NCI-H2029 treated with DMSO at 0.1 percent for 48 hours (cell line): Measurements from ENCODE around the gene MIPOL1.
"Not testable (repeated sequence)": the region's sequence is repeated elsewhere in the genome, so short reads cannot be mapped to it uniquely, and the experiment has no call there.

Source experiments
- DNase-seq: peaks from one replicate; lab custom pipeline; 2025; lab: John Stamatoyannopoulos, UW

Gene MIPOL1

DNA sequence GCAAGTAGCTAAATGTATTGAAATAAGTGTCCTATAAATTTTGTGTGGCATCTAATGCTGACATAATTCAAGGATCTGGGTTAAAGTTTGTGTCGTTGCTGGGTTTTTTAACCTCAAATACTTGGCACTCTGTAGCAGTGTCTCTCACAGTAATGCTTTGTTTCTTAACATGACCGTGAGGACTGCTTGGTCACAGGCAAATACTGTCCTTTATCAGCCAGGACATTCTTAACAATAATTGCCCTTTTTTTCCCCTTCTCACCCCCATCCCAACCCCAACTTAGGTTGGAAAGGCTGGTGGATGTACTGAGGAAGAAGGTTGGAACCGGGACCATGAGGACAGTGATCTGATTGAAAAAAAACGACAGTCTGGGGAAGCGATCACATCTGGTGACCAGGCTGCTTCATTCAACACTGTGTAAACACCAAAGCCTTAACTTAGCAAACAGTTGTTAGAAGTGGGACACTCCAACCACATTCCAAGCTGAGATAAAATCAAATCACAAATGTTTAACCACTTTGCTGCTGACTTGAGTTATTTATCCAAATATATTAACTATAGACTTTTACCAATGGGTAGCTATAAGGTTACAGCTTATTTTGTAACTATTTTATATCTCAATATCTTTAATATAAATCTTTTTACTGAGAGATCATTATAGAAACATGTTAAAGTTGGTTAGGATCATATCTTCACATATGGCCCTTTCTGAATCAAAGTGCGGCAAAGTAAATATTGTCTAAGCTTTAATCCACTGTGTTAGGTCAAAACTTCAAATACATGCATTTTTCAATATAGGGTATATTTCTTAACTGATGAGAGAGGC lies 349.1 kb downstream of the MIPOL1 start:
- DNase-seq, result peak; percentile 77

- DNase-seq, result no peak
These were observed 352.8 kb downstream of the MIPOL1 start for GRCh38 chr14:37550511-37550910.

DNA sequence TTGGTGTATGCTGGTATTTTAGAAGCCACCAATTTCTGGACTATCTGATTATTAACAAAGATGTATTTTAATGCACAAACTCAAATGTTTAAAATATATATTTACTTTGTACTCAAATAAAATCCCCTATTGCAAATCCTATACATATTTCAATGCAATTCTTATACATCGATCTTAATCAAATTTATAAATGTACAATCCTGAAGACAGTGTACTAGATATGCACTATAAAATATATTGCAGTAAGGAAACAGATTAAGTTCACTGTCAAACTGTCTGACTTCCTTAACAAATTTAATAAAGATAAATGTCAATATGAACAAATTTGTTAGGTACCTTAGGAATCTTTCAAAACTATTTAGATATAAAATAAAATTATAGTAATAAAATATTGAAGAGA lies 353.4 kb downstream of the MIPOL1 start:
- no peak for DNase-seq

DNA sequence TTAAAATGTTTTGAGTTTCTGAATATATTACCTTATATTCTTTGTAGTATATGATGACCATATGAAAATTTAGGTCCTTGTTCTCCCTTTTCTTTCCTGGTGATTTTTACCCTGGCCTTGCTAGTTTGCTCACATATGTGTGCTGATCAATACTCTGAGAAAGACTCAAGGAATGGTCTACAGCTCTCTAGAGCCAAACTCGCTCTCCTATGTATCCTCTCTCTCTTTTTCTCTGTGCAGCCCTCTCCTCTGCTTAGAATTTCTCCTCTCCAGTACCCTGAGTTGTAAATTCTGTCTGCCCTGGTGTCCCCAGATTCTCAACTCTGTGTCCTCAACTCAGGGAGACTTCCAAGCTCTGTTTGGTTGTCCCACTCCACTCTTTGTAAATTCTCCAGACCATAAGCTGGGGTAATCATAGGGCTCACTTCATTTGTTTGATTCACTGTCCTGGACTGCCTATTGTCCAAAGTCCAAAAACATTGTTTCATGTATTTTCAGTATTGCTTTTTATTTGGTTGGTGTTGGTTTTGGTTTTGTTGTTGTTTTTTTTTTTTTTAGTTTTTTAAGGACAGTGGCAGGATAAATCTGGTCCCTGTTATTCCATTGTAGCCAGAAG lies 356.3 kb downstream of the MIPOL1 start:
- no peak for DNase-seq

DNA sequence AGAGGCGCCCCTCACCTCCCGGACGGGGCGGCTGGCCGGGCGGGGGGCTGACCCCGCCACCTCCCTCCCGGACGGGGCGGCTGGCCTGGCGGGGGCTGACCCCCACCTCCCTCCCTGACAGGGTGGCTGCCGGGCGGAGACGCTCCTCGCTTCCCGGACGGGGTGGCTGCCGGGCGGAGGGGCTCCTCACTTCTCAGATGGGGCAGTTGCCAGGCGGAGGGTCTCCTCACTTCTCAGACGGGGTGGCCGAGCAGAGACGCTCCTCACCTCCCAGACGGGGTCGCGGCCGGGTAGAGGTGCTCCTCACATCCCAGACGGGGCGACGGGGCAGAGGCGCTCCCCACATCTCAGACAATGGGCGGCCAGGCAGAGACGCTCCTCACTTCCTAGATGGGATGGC lies 357.9 kb downstream of the MIPOL1 start:
- not testable (repeated sequence) for DNase-seq

- no peak for DNase-seq
These were observed 361.0 kb downstream of the MIPOL1 start for GRCh38 chr14:37558740-37559139.

- no peak for DNase-seq
These were observed 361.6 kb downstream of the MIPOL1 start for GRCh38 chr14:37559386-37559785.

DNA sequence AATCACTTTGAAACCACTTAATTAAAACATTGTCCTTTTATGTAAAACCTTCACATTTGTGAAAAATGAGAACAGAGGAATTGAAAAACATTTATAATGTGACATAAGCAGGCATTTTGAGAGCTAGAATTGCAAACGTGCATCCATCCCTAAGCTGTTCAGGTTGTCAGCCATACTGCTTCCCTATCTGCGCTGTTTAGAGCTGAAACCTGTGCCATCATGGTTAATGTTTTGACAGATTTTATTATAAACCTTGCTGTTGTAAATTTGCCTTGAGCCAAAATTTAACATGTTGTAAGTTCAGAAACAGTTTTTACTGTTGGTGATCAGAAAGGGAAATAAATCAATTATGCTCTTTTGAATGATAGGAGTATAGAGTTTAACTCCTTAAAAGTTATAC lies 365.5 kb downstream of the MIPOL1 start:
- no peak for DNase-seq

- no peak for DNase-seq
These were observed 367.8 kb downstream of the MIPOL1 start for GRCh38 chr14:37565550-37565949.

GRCh38 chr14:37566811-37567371 lies 369.2 kb downstream of the MIPOL1 start:
- DNase-seq, result no peak

DNA sequence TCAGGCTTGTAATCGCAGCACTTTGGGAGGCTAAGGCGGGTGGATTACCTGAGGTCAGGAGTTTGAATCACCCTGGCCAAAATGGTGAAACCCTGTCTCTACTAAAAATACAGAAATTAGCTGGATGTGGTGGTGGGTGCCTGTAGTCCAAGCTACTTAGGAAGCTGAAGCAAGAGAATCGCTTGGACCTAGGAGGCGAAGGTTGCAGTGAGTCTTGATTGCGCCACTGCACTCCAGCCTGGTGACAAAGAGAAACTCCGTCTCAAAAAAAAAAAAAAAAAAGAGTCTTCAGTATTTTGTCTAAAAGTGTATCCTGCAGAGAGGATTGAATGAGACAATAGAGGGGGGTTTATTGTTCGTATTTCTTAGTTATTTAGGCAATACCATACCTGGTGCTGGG lies 372.0 kb downstream of the MIPOL1 start:
- DNase-seq, result no peak

GRCh38 chr14:37571391-37571790 lies 373.7 kb downstream of the MIPOL1 start:
- DNase-seq, result no peak

DNA sequence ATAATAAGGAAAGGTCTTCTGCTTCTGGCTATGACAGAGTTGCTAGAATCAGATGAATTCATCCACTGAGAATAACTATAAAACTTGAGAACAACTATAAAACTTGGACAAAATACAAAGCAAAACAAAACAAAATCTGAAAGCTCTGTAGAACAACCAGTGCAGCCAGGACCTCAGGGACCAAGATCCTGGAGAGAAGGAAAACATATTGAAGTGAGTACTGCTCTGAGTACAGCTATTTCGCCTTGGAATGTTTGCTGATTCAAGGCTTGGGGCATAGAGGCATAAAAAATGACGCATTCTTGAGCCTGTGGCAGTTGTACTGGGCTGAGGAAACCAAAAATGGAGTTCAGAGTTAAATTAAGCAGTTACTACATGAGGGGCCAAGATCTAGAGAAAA lies 375.6 kb downstream of the MIPOL1 start:
- no peak for DNase-seq

DNA sequence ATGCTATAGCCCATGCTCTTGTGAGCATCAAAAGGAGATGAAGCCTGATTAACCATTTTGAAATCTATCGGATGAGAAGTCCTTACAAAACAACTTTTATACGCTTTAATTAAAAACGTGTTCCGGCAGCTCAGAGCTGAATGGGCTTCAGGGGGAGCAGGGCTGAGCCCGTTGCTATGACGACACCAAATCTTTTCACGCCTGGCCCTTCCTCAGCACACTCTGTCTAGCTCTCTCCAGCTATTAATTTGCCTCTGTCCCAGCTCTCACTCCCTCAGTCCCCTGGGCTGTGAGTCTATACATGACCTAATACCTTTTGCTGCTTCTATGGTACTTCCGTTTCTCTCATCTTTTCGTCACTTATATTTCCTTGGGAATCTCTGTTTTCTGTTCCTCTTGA lies 381.5 kb downstream of the MIPOL1 start:
- no peak for DNase-seq

DNA sequence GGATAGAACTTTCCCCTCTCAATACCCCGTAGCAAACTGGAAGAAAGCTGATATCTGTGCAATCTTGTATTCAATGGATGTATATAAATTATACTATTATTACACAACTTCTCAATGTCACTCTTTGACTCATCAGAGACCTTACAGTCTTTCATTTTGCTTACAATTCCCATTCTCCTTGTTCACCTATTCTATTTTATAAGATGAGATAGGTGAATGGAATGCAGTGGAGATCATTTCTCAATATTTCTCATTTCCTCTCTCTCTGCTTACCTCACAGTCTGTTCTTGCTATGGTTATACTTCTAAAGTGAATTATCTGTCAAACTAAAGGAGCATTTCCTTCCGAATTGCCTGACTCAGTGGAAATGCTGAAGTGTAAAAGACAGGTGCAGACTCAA lies 382.4 kb downstream of the MIPOL1 start:
- DNase-seq, result no peak

DNA sequence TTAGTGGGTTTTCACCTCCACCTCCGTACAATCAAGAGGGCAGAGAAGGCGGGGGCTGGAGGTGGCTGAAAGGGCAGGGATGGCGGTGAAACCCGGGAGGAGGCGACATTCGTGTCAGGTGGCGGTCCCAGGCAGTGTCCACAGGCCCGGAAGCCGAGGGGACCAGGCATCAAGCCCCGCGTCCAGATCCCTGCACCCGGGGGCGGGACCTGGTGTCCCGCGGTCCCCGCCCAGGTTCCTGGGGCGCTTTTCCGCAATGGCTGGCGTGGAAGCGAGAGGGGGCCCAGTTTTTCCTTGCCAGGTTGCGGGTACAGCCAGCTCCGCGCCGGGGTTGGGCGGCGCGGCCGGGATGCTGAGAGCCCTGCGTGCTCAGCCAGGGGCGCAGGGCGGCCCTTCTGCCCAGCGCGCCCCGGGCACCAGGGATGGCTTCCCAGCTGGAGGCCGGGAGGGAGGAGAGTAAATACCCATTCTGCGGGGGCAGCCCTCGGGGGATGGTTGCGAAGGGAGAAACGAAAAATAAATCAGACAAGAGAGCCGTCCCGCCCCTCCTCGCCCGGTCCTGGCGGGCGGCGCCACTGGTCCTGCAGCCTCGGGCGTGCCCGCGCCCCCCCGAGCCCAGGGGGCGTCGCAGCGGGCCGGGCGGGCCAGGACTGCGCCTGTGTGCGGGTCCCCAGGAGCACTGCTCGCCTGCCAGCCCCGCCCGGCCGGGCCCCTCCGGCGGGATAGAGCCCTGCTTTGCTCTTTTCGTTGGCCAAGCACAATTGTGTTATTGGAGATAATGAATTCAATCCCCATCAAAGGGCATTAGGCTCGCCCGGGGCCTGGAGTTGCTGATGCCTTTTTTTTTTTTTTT lies 385.8 kb downstream of the MIPOL1 start:
- peak; percentile 68 for DNase-seq

DNA sequence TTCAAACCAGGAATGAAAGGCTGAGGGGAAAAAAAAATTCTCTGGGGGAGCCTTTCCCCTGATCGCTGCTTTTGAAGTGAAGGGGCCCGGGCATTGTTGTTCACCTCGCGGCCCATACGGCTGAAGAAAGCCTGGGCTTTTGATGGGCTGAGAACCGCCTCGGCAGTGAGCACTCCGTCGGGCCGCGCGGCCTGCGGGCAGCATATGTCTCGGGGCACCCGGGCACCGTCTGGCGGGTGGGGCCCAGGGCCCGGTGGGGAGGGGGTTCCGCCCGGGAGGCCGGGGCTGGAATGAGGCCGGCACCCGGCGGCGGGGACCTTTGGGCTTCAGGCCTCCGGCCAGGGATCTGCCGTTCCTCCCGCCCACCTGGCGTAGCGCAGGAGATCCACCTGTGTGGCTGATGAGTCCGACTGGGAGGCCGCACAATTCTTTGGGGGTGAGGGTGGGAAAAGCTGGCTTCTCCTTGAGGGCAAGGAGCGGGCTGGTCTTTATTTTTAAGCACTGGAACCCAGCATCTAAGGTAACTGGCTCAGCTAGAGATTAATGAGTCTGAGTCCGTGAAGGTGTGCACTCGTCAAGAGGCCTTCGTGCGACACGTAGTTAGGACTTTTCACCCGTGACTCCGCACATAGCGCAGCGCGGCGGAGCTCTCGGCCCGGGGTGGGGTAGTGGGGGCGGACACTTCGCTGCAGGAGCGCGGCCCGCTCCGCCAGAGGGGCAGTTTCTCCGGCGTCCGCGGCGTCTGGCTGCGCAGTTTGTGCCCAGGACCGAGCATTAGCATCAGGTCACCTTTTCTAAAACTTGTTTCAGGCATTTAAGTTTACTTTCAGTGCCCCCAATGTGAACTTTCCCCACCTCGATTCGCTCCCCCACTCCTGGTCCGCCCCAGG lies 386.7 kb downstream of the MIPOL1 start:
- peak; percentile 47 for DNase-seq

GRCh38 chr14:37585101-37585511 lies 387.4 kb downstream of the MIPOL1 start:
- peak; percentile 67 for DNase-seq

DNA sequence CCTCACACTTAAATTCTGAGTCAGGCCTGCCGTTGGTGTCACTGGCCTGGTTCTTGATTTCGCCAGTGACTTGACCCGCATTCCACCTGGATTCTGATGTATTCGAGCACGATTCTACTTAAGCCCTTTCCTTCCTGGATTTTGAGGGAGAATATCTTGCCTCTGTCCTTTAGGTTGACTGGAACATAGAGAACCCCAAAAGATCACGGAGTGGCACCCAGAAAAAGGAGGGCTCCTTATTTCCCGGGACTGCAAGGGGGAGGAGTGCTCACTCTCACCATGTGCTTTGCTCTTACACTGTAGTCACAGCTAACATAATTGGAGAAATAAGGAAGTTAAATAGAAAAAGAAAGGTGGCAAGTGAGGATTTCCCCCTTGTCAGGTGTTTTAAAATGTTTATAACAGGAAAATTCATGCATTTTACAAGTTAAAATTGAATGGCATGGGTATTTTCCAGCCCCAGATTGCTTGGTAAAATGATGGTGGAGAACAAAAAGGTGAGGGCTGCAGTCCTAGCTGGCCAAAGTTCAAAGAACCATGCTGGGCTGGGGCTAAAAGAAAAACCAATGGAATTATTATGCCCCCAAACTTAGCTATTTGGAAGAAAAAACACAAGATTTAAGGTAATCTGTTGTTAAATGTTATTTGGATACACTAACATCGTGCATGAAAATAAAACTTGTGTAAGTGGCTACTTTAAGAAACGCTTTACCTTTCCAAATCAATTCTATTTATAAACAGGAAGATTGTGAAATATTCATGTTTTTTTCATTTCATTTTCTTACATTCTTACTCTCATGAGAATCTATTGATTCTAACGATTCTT lies 388.4 kb downstream of the MIPOL1 start:
- DNase-seq, result peak; percentile 87

DNA sequence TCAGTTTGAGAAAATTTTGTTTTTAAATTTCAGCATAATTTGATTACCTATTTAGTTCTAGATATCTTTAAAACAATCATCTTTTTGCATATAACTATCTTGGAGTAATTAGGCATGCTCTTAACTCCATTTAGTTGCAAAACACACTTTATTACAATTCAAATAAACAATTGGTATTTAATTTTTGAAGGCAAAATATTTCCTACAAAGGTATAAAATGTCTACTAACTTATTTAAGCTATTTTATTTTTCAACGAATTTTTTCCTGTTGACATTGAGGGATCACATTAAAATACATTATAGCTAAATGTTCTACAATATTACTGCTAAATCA lies 389.0 kb downstream of the MIPOL1 start:
- no peak for DNase-seq
